HEK293 (cell line): ENCODE measurements around the gene IRX2.

Source experiments
- CTCF ChIA-PET: fragments of 350-600 bp; formaldehyde crosslinking; extraction: SDS; loops from one replicate; lab custom pipeline; 2021; ENCODE audit warnings: antibody characterized with exemption; lab: Yijun Ruan, JAX
- POLR2A ChIA-PET: fragments of 300-600 bp; formaldehyde crosslinking; extraction: SDS; loops from one replicate; lab custom pipeline; 2020; ENCODE audit warnings: antibody characterized with exemption, inconsistent platforms; lab: Yijun Ruan, JAX
- H3K27ac ChIP-seq: fragments of 200-500 bp; sonication (Bioruptor generic); 2 replicates; pipeline ENCODE4 v1.5.1; 2014; ENCODE audit warnings: low read depth, low read length, control low read depth, inconsistent platforms; ENCODE audit errors: extremely low read depth
- H3K36me3 ChIP-seq, 2 experiments: fragments of 200-500 bp in 1 of 2; sonication (Bioruptor generic) in 1 of 2; 1 replicate in 1 of 2; 2 replicates in 1 of 2; pipeline ENCODE4 v1.5.1; 2014 to 2017; ENCODE audit warnings: inconsistent platforms in 2 of 2, low read length in 2 of 2; ENCODE audit not compliant: control insufficient read depth in 2 of 2, insufficient read depth in 1 of 2
- H3K4me1 ChIP-seq: fragments of 200-500 bp; sonication (Bioruptor generic); 2 replicates; pipeline ENCODE4 v1.5.1; 2014; ENCODE audit warnings: mild to moderate bottlenecking, low read length, inconsistent platforms; ENCODE audit not compliant: control insufficient read depth, insufficient read depth
- H3K4me3 ChIP-seq: 2 replicates; pipeline ENCODE4 v1.5.1; 2011; ENCODE audit warnings: low read depth, mild to moderate bottlenecking, control low read depth, low read length, moderate library complexity
- H3K9me3 ChIP-seq: fragments of 200-500 bp; sonication (Bioruptor generic); 2 replicates; pipeline ENCODE4 v1.5.1; 2014; ENCODE audit warnings: low read depth, low read length, inconsistent platforms; ENCODE audit not compliant: control insufficient read depth, insufficient read depth
- BCL11B ChIP-seq: fragments of 450-650 bp; formaldehyde crosslinking; IDR thresholded peaks from 2 replicates; pipeline ENCODE4 v1.5.1; 2016; ENCODE audit warnings: low read depth, missing biosample characterization, missing genetic modification characterization
- EGR2 ChIP-seq: fragments of 450-650 bp; formaldehyde crosslinking; IDR thresholded peaks from 2 replicates; pipeline ENCODE4 v1.5.1; 2016; ENCODE audit warnings: low read depth, missing biosample characterization, missing genetic modification characterization
- ELK4 ChIP-seq: IDR thresholded peaks from 2 replicates; pipeline ENCODE4 v1.6.1; 2011; ENCODE audit warnings: mild to moderate bottlenecking, low read depth, low read length, borderline replicate concordance
- HOXD13 ChIP-seq: sonication (generic); formaldehyde crosslinking; IDR thresholded peaks from 2 replicates; pipeline ENCODE4 v1.8.0; 2022; ENCODE audit warnings: missing genetic modification reagents, borderline replicate concordance
- KLF1 ChIP-seq: fragments of 450-650 bp; formaldehyde crosslinking; IDR thresholded peaks from 2 replicates; pipeline ENCODE4 v1.5.1; 2016; ENCODE audit warnings: missing biosample characterization, missing genetic modification characterization
- PATZ1 ChIP-seq: fragments of 450-650 bp; formaldehyde crosslinking; IDR thresholded peaks from 2 replicates; pipeline ENCODE4 v1.5.1; 2016; ENCODE audit warnings: missing biosample characterization, missing genetic modification characterization
- SP2 ChIP-seq: fragments of 450-650 bp; formaldehyde crosslinking; IDR thresholded peaks from 2 replicates; pipeline ENCODE4 v1.5.1; 2016; ENCODE audit warnings: missing biosample characterization, missing genetic modification characterization
- ZNF10 ChIP-seq: fragments of 450-650 bp; formaldehyde crosslinking; IDR thresholded peaks from 2 replicates; pipeline ENCODE4 v1.5.1; 2017; ENCODE audit warnings: missing biosample characterization, missing genetic modification characterization
- ZNF132 ChIP-seq: fragments of 450-650 bp; formaldehyde crosslinking; IDR thresholded peaks from 2 replicates; pipeline ENCODE4 v1.5.1; 2017; ENCODE audit warnings: missing biosample characterization, missing genetic modification characterization, borderline replicate concordance
- ZNF155 ChIP-seq: fragments of 450-650 bp; formaldehyde crosslinking; IDR thresholded peaks from 2 replicates; pipeline ENCODE4 v1.5.1; 2016; ENCODE audit warnings: missing biosample characterization, missing genetic modification characterization
- ZNF223 ChIP-seq: fragments of 450-650 bp; formaldehyde crosslinking; IDR thresholded peaks from 2 replicates; pipeline ENCODE4 v1.5.1; 2016; ENCODE audit warnings: missing biosample characterization, missing genetic modification characterization
- ZNF335 ChIP-seq: fragments of 450-650 bp; formaldehyde crosslinking; conservative IDR thresholded peaks from 2 replicates; pipeline ENCODE4 v1.5.1; 2016; ENCODE audit warnings: missing biosample characterization, missing genetic modification characterization
- ZNF530 ChIP-seq: fragments of 450-650 bp; formaldehyde crosslinking; IDR thresholded peaks from 2 replicates; pipeline ENCODE4 v1.5.1; 2016; ENCODE audit warnings: low read depth, missing biosample characterization, missing genetic modification characterization
- ZNF580 ChIP-seq: fragments of 450-650 bp; formaldehyde crosslinking; IDR thresholded peaks from 2 replicates; pipeline ENCODE4 v1.5.1; 2016; ENCODE audit warnings: missing biosample characterization, missing genetic modification characterization
- ZNF768 ChIP-seq: fragments of 450-650 bp; formaldehyde crosslinking; IDR thresholded peaks from 2 replicates; pipeline ENCODE4 v1.5.1; 2018; ENCODE audit warnings: missing biosample characterization, mild to moderate bottlenecking, missing genetic modification characterization
- TF ChIP-seq, protein P1 (sequence below): fragments of 450-650 bp; formaldehyde crosslinking; IDR thresholded peaks from 2 replicates; pipeline ENCODE4 v1.5.1; 2016; ENCODE audit warnings: missing biosample characterization, missing genetic modification characterization
- TF ChIP-seq, protein P2 (sequence below): fragments of 450-650 bp; formaldehyde crosslinking; IDR thresholded peaks from 2 replicates; pipeline ENCODE4 v1.5.1; 2017; ENCODE audit warnings: missing biosample characterization, missing genetic modification characterization

The IRX2 gene

DNA sequence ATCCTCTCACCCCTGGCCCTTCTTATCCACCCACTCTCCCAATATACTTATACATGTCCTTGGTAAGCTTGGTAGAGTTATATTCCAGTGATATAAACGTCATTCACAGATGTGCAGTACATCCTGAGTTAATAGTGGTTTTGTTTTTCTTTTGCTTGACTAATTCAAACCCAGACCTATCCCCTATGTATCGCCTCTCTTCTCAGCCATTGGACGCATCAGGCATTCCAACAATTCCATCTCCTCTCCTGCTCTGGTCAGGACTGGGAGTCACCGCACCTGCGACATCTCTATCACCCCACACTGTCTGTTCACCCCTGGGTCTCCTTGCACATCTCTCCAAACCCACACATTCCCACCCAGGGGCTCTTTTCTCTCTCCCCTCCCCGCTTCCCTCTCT, 21.9 kb upstream of the IRX2 start (continued):
- TF ChIP-seq, protein P1, sequence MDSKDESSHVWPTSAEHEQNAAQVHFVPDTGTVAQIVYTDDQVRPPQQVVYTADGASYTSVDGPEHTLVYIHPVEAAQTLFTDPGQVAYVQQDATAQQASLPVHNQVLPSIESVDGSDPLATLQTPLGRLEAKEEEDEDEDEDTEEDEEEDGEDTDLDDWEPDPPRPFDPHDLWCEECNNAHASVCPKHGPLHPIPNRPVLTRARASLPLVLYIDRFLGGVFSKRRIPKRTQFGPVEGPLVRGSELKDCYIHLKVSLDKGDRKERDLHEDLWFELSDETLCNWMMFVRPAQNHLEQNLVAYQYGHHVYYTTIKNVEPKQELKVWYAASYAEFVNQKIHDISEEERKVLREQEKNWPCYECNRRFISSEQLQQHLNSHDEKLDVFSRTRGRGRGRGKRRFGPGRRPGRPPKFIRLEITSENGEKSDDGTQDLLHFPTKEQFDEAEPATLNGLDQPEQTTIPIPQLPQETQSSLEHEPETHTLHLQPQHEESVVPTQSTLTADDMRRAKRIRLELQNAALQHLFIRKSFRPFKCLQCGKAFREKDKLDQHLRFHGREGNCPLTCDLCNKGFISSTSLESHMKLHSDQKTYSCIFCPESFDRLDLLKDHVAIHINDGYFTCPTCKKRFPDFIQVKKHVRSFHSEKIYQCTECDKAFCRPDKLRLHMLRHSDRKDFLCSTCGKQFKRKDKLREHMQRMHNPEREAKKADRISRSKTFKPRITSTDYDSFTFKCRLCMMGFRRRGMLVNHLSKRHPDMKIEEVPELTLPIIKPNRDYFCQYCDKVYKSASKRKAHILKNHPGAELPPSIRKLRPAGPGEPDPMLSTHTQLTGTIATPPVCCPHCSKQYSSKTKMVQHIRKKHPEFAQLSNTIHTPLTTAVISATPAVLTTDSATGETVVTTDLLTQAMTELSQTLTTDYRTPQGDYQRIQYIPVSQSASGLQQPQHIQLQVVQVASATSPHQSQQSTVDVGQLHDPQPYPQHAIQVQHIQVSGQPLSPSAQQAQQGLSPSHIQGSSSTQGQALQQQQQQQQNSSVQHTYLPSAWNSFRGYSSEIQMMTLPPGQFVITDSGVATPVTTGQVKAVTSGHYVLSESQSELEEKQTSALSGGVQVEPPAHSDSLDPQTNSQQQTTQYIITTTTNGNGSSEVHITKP (tag by site-specific recombination), result no peak
- TF ChIP-seq EGR2 (tag by site-specific recombination), result no peak
- TF ChIP-seq ZNF155, result no peak
- TF ChIP-seq ZNF335 (tag by site-specific recombination), result no peak
- TF ChIP-seq ELK4, result no peak

GRCh38 chr5:2767089-2767488, 15.6 kb upstream of the IRX2 start:
- no peaks in the 10 kb centered on the region for H3K36me3 ChIP-seq
- H3K4me1 ChIP-seq, result no peaks in the 10 kb centered on the region
- no peak overlapping the region for H3K4me3 ChIP-seq
- POLR2A ChIA-PET, result no interaction called here
- no peaks in the 10 kb centered on the region for H3K9me3 ChIP-seq
- no peak for TF ChIP-seq ZNF580 (tag by site-specific recombination)
- no peak for TF ChIP-seq SP2 (tag by site-specific recombination)
- TF ChIP-seq ZNF10 (tag by site-specific recombination), result no peak
- no peak for TF ChIP-seq KLF1
- TF ChIP-seq HOXD13 (CRISPR knock-in tag), result no peak
- no peak for TF ChIP-seq PATZ1 (tag by site-specific recombination)
- TF ChIP-seq ZNF530, result no peak
- TF ChIP-seq ZNF132 (tag by site-specific recombination), result no peak
- TF ChIP-seq BCL11B (tag by site-specific recombination), result no peak
- TF ChIP-seq ZNF223 (tag by site-specific recombination), result no peak
- no peak for TF ChIP-seq ZNF768 (tag by site-specific recombination)
- TF ChIP-seq, protein P2, sequence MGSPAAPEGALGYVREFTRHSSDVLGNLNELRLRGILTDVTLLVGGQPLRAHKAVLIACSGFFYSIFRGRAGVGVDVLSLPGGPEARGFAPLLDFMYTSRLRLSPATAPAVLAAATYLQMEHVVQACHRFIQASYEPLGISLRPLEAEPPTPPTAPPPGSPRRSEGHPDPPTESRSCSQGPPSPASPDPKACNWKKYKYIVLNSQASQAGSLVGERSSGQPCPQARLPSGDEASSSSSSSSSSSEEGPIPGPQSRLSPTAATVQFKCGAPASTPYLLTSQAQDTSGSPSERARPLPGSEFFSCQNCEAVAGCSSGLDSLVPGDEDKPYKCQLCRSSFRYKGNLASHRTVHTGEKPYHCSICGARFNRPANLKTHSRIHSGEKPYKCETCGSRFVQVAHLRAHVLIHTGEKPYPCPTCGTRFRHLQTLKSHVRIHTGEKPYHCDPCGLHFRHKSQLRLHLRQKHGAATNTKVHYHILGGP (tag by site-specific recombination), result no peak
- CTCF ChIA-PET, result no interaction called here
- no peak overlapping the region for H3K27ac ChIP-seq
